Stimulated activated CD8-positive, alpha-beta memory T cell treated with anti-CD3 and anti-CD28 coated beads, Interleukin-4, amount 100 ng/mL, for 4 hours (primary cell): ENCODE data around the gene C17orf107.

ENCODE experiments used
- DNase-seq, 2 donors: peaks; one replicate each; pipeline ENCODE4 v3.0.0-alpha.2; 2020; ENCODE audit warnings: low read depth in 2 of 2, low spot score in 1 of 2

C17orf107 gene

DNA sequence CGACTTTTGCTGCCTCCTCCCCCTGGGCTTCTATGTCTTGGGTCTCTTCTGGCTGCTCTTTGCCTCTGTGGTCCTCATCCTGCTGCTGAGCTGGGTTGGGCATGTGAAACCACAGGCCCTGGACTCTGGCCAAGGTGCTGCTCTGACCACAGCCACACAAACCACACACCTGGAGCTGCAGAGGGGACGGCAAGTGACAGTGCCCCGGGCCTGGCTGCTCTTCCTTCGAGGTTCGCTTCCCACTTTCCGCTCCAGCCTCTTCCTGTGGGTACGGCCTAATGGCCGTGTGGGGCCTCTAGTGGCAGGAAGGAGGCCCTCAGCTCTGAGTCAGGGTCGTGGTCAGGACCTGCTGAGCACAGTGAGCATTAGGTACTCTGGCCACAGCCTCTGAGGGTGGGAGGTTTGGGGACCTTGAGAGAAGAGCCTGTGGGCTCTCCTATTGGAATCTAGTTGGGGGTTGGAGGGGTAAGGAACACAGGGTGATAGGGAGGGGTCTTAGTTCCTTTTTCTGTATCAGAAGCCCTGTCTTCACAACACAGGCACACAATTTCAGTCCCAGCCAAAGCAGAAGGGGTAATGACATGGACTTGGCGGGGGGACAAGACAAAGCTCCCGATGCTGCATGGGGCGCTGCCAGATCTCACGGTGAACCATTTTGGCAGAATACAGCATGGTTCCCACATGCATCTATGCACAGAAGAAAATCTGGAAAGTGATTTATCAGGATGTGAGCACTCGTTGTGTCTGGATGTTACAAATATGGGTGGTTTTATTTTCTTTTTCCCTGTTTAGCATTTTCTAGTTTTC is 35.0 kb downstream of the C17orf107 start:
- no peak for DNase-seq

DNA sequence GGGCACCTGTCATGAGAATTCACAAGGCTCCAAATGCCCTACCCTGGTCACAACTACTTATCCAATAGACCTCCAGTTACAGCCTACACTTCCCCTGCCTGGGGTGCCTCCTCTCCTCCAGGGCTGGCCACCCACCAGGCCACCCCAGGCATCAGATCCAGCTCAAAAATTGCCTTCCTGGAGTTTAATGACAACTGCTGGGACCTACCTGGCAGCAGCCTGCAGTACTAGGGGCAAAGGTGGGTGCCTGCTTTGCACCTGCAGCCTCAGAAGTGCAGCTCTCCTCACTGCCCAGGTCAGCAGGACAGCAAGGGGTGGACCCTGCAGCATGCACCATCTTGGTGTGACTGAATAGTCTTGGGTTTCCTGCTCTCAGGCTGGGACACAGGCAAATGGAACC is 36.3 kb downstream of the C17orf107 start:
- no peak for DNase-seq

DNA sequence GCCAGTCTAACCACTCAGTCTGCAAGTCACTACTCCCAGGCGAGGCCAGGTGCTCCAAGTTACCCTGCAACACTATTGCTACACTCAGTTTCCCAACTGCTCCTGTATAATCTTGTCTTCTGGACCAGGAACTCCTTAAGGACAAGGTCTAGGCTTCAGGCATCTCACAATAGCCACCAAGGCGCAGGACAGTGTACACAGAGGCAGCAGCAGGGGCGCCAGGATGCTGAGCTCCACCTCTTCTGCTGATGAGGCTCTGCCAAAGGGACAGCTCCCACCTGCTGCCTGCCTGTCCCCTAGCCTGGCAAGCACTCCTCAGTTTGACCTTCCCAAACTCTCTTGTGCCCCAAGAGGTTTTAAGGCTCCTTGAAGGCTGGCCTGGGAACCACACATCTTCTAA is 37.1 kb downstream of the C17orf107 start:
- no peak for DNase-seq

DNA sequence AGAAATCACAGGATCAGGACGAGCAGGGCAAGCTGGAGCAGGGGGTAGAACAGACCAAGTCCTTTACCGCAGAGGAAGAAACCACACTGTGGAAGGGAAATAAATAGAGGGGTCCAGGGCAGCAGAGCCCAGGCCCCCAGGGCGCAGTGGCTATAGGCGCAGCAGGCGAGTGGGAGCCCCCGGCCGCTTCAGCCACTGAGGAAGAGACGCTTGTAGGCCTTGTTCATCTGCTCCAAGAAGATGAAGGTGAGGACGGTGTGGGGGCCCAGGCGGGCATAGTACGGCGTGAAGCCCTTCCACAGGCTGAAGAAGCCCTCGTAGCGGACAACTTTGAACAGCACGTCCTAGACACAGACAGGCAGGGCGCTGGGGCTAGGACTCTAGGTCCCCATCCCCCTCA is 38.2 kb downstream of the C17orf107 start:
- no peak for DNase-seq

DNA sequence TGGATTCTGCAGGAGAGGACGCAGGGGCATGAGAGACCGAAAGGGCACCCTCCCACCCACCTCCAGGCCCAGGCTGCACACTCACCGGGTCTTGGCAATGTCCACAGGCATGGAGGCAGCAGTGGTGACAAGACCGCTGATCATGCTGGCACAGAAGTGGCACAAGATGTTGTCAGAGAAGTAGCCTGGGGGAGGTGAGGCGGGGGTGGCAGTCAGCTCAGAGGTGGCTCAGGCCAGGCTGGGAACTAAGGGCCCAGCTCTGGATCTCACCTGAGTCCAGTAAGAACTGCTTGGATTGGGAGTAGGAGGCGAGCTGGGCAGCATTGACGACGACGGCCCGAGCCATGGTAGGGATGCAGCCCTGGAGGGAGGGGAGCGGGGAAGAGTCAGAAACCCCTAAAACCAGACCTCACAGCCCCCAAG is 38.7 kb downstream of the C17orf107 start:
- DNase-seq = no peak

DNA sequence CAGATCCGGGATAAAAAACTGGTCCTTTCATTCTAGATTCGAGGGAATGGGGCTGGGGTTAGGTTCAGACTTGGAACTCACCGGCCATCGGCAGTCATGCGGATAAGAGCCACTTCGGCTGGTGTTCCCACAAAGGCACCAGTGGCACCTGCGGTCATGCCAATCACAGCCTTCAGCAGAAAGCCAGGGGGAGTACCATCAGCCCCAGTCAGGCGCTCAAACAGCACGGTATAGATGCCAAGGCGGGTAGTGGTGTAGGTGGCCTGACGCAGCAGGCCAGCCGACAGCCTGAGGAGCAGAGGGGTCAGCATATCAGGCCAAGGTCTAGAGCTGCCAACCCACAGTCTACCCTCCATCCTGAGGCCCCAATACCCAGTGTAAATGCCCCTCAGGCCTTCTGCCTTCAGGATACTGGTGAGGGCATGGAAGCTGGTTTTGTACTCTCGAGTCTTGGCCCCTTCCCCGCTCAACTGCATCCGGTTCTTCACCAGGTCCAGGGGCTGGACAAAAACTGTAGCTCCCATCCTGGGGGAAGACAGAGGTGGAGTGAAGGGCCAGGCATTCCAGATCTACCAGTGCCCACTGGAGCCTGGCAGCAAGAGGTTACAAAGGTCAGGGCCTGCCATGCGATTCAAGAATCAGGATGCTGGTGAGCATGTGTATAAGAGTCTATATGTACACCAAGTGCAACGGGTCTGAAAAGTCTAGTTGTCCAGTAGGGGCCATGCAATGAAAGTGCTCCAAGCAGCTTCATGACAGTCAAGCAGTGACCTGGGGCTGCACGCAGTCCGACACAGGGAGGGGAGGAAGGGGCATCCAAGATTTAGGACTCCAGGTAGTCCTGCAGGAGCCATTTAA is 39.6 kb downstream of the C17orf107 start:
- DNase-seq = no peak

DNA sequence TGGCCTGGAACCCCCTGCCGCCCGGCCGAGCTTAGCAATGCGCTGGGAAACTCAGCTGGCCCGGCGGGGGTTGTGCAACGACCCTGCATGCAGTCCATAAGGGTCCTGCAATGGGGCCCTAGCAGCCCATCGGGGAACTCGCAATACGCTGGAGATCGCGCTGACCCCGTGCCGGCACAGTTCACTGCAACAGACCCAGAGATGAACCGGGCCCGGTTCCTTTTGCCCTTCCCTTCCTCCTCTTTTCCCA is 40.1 kb downstream of the C17orf107 start:
- DNase-seq = no peak

DNA sequence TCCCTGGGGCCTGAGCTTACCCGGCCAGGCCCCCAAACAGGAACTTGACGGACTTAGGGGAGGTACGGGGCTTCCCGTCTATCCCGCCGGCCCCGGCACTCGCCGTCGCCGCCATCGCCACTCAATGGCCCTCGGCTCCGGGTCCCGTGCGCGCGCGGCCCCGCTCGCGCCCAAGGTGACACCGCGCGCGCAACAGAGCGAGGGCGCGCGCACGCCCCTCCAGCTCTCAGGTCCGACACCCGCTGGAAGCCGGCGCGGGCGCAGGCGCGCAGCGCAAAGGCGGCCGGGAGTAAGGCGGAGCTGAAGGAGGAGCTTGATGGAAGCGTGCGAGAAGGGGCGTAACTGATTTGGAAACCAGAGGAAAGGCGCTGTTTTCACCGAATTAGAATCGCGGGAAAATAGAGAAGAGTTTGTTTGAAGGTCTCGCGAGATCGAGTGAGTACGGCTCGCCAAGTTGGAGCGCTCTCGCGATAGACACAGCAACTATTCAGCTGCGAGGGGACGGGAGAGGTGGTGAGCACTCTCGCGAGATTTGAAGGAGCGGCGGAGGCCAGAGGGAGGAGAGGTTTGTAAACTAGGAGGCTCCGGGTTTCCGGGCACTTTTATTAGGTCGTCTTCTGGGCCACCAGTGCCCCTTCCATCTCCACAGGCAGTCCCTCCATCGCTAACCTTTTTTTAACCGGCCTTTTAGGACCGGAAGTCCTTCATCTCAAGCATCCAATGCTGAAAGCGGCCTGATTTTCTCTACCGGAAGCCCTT is 40.6 kb downstream of the C17orf107 start, which contains the start of the genes RNF167 and SLC25A11:
Gene RNF167 (plus strand): TSS at position 473 of the 759 bp plus-strand sequence. CDS start 642 bp downstream, outside the sequence.
Gene SLC25A11 (minus strand): TSS at position 251 of the 759 bp plus-strand sequence. CDS start 136 bp downstream, at position 115.
- DNase-seq = peak; percentile 79 to 91

DNA sequence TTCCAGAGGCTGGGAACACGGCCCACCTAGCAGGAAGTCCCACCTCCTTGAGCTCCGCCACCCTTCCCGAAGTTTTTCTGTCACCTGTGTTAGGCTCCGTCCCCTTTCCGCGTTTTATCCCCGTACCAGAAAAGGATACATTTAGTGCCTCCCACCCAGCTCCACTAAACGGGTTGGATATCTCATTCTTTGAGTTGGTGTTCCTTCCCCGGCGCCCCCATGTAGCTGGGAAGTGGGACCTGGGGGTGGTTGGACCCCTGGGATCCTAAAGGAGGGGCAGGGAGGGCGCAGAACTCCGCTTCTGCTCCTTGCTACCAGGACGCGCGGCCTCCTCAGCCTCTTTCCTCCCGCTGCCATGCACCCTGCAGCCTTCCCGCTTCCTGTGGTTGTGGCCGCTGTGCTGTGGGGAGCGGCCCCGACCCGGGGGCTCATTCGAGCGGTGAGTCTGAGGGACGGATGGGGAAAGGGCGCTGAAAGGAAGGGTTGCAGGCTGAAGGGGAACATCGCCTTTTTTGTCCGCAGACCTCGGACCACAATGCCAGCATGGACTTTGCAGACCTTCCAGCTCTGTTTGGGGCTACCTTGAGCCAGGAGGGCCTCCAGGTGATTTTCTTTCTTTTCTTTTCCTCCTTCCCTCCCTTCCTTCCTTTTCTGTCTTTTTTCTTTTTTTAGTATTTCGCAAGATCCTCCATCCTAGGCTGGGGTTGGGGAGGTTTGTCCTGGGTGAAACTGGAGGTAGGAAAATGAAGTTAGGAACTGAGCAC is 41.4 kb downstream of the C17orf107 start:
- no peak for DNase-seq

DNA sequence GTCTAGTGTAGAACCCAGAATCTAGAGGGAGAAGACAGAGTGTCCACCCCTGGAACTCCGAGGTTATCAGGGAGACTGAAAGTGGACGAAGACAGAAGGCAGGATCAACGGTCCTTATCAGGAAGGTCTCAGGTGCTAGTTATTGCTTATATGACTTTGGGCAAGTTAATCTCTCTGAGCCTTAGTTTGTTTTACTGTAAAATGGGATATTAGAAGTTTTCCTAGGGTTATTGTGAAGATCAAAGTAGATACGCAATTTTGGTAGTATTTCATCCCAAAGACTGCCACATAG is 41.9 kb downstream of the C17orf107 start:
- DNase-seq = no peak

DNA sequence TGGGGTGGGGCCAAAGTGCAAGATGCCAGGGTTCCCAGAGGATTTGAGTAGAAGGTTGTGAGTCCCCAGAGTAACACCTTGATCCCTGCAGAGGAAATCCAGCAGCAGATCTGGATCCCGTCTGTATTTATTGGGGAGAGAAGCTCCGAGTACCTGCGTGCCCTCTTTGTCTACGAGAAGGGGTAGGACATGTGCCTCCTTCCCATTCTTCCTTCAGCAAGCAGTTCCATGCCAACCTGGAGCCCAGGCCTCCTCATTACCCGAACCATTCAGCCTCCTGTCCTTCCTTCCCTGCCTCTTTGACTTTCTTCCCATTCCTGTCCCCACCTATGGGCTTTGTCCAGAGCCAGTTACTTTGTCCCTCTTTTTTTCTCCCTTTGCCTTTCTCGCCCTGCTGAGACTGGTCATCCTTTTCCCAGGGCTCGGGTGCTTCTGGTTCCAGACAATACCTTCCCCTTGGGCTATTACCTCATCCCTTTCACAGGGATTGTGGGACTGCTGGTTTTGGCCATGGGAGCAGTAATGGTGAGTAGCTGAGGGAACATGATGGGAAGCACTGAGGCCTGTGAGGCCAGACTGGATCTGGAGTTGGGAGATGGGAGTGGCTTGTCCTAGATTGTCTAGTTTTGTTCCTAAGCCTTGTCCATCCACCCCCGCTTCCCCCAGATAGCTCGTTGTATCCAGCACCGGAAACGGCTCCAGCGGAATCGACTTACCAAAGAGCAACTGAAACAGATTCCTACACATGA is 43.6 kb downstream of the C17orf107 start:
- no peak for DNase-seq

DNA sequence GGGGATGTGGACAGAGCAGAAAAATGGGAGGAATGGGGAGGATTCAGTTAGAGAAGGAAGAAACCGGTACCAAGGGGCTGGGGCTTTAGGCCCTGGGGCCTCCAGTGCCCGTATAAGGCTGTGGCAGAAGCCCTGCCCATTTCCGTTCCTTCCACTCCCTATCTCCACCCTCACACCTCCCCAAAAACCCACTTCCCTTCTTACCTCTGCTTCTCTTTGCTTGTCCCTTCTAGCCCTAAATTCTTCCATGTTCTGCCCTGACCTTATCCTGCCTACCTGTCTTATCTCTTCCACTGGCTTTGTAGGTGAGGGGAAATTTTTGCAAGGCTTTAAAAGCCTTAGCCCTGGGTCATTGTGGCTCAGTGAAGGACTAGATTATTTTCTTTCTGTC is 44.8 kb downstream of the C17orf107 start:
- DNase-seq = no peak

DNA sequence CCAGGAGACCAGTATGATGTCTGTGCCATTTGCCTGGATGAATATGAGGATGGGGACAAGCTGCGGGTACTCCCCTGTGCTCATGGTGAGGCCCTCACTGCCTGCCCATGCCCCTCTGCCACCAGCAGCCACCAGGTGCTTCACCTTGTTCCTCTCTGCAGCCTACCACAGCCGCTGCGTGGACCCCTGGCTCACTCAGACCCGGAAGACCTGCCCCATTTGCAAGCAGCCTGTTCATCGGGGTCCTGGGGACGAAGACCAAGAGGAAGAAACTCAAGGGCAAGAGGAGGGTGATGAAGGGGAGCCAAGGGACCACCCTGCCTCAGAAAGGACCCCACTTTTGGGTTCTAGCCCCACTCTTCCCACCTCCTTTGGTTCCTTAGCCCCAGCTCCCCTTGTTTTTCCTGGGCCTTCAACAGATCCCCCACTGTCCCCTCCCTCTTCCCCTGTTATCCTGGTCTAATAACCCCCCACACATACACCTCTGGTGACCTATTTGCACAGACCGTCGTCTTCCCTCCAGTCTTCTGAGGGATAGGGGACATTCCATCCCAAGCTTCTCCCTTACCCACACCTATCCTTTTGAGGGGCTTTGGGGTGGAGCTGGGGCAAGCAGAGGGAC is 45.3 kb downstream of the C17orf107 start:
- DNase-seq = no peak

DNA sequence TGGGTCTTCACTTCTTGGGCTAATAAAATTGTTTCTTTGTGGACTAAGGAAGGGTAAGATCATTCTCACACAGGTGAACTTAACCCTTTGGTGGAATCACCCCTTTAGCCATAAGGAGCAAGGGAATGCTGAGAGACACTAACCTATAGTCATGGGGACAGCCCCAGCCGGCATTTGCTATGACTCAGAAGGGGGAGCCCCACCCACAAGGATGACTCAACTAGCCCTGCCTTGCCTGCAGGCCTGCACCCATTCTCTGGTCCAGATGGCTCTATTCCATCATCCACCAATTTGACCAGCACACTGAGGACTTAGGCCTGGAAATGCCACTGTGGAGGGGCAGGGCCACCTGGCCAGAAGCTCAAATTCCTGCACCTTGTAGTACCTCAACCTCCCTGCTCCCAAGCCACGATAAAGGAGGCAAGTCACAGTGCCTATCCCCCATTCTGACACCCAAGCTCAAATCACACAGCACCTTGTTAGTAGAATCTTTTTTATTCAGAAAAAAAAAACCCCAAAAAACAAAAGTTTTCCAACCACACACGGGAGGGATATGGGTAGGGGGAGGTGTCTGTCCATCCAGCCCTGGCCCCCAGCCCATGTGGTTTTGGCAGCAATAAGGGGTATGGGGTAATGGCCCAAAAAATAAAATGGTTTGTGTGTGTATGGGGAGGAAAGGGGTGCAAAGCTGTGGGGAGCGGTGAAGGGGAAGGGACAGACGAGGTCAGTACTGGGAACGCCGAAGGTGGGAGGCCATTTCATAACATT is 46.0 kb downstream of the C17orf107 start:
- DNase-seq = peak; percentile 74 to 77

DNA sequence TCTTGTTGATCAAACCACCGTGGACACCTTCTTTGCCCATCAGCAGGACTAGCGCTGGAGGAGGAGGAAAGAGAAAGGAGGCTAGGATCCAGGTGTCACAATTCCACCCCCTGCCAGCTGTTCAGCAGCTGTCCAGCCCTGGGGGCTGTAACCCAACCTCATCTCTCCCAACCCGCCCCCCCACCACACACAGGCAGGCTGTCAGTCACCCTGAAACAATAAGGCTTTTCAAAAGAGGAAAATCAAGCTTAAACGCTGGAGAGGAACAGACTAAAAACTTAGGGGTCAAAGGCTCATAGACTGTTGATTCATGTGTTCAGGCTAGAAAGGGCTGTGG is 46.6 kb downstream of the C17orf107 start:
- no peak for DNase-seq

DNA sequence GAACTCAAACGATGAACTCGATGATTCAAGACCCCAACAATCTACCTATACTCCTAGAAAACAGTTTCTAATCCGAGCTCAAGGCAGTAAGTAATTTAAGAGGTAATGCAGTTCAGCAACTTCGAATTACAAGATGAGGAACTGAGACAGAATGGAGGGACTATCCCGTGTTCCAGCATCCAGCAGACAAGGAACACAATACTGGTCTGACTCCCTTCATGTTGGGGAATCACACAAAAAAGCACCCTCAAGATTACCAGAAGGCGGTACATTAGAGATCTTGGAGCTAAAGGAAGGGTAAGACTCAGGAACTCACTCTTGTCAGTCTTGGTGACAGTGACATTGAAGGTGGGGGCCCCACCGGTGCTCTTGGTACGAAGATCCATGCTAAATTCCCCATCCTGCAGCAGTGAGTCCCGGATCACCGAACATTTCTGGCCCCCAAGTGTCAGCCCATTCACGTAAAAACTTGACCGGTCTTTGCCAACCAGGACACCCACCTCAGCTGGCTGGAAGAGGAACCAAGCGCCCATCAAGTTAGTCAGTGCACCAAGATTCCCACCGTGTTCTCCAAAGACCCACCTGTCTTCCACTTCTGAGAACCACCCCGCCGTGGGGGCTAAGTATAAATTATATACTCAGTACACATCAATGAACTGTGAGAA is 47.1 kb downstream of the C17orf107 start:
- no peak for DNase-seq

DNA sequence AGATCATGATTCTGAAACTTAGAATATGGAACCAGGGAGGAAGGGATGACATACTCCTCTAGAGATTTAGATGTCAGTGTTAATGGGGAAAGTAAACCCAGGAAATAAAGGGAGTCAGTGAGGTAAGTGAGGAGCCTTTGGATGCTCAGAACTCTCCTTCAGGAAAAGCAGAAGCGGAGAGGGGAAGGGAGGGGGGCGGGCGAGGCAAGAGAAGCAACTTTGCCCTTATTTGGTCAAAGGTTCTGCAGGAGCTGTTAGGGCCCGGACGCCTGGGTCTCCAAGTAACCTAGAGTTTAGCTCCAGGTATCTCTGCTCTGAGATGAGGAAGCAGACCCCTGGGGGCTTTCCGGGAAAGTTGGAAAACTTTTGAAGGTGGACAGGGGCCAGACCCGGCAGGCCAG is 47.7 kb downstream of the C17orf107 start:
- no peak for DNase-seq

DNA sequence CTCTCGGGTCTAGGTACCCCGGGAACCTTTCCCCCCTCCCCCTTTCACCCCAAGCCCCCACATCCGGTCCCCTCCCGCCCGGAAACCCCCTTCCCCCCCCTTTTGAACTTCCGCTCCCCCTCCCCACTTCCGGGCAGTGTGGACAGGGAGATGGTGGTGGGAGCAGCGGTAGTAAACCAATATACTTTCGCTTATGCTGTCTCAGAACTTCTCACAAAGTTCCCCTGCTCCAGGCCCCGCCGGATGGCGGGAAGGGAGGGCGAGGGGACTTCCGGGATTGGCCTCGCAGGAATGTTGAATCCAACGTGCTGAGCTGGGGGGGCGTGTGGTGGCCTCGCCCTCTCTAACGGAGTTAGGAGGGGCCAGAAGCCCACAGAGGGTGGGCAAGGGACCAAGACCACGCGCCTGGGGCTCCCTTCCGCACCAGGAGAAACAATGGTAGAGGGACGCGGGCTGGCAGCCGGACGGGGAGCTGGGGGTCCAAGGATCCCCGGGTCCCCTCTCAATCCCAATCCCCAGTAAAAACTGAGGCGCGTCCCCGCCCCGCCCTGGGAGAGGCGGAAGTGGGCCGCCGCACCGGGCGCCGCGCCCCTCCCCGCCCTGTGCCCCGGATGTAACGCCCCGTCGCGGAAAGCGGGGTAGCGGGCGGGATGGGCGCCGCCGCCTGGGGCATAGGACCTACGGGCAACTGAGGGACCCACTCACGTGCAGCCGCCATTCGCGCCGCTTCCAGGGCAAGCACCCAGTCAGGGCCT is 48.3 kb downstream of the C17orf107 start:
- no peak for DNase-seq
